ENCODE measurements around the gene SLC48A1.

The SLC48A1 gene

GRCh38 chr12:47753021-47754001 lies 19.7 kb upstream of the SLC48A1 start:
- no peaks in the 10 kb centered on the region for H3K36me3 ChIP-seq (ENCODE audit: insufficient read depth, low read depth, low read length)
- H3K27ac ChIP-seq (ENCODE audit: low read length): no peak overlapping the region
- no peaks in the 10 kb centered on the region for H3K9me3 ChIP-seq (ENCODE audit: insufficient read depth, low read depth, low read length)
- no peak overlapping the region for H3K4me3 ChIP-seq (ENCODE audit: low read length)
- H3K4me1 ChIP-seq (ENCODE audit: insufficient read depth, low read length): peaks cover 28% of the 10 kb centered on the region
- peak overlapping the region; percentile 32; the same call in 1 of the 2 replicates for H3K9ac ChIP-seq (ENCODE audit: low read depth, low read length)
- H3K27me3 ChIP-seq (ENCODE audit: insufficient read depth, low read length): 0 out of 2 replicates have a peak, but pooled peaks cover 11% of the 10 kb centered on the region

- no peaks in the 10 kb centered on the region for H3K9me3 ChIP-seq (ENCODE audit: insufficient read depth, low read depth, low read length)
- no peak overlapping the region for H3K27ac ChIP-seq (ENCODE audit: low read length)
- H3K4me1 ChIP-seq (ENCODE audit: insufficient read depth, low read length): peaks cover 30% of the 10 kb centered on the region
- 0 out of 2 replicates have a peak, but pooled peaks cover 11% of the 10 kb centered on the region for H3K27me3 ChIP-seq (ENCODE audit: insufficient read depth, low read length)
- peak overlapping the region; percentile 32; the same call in 1 of the 2 replicates for H3K9ac ChIP-seq (ENCODE audit: low read depth, low read length)
- no peaks in the 10 kb centered on the region for H3K36me3 ChIP-seq (ENCODE audit: insufficient read depth, low read depth, low read length)
- no peak overlapping the region for H3K4me3 ChIP-seq (ENCODE audit: low read length)
Observed at GRCh38 chr12:47754126-47754525, 18.9 kb upstream of the SLC48A1 start.

GRCh38 chr12:47754881-47755280 lies 18.2 kb upstream of the SLC48A1 start:
- Histone ChIP-seq H3K4me3 (ENCODE audit: low read length) (no peak overlapping the region), H3K9me3 (ENCODE audit: insufficient read depth, low read depth, low read length) (no peaks in the 10 kb centered on the region), H3K9ac (ENCODE audit: low read depth, low read length) (no peak overlapping the region), H3K27ac (ENCODE audit: low read length) (no peak overlapping the region), H3K4me1 (ENCODE audit: insufficient read depth, low read length) (peaks cover 30% of the 10 kb centered on the region), H3K27me3 (ENCODE audit: insufficient read depth, low read length) (peaks cover 16% of the 10 kb centered on the region; the same call in 1 of the 2 replicates), H3K36me3 (ENCODE audit: insufficient read depth, low read depth, low read length) (no peaks in the 10 kb centered on the region)

GRCh38 chr12:47755655-47756562 lies 17.1 kb upstream of the SLC48A1 start:
- H3K9me3 ChIP-seq (ENCODE audit: insufficient read depth, low read depth, low read length): no peaks in the 10 kb centered on the region
- H3K27ac ChIP-seq (ENCODE audit: low read length): no peak overlapping the region
- H3K27me3 ChIP-seq (ENCODE audit: insufficient read depth, low read length): peaks cover 22% of the 10 kb centered on the region; the same call in 1 of the 2 replicates
- H3K9ac ChIP-seq (ENCODE audit: low read depth, low read length): no peak overlapping the region
- peaks cover 30% of the 10 kb centered on the region for H3K4me1 ChIP-seq (ENCODE audit: insufficient read depth, low read length)
- H3K4me3 ChIP-seq (ENCODE audit: low read length): no peak overlapping the region
- no peaks in the 10 kb centered on the region for H3K36me3 ChIP-seq (ENCODE audit: insufficient read depth, low read depth, low read length)

- no peak overlapping the region for H3K9ac ChIP-seq (ENCODE audit: low read depth, low read length)
- no peaks in the 10 kb centered on the region for H3K9me3 ChIP-seq (ENCODE audit: insufficient read depth, low read depth, low read length)
- peaks cover 22% of the 10 kb centered on the region; the same call in 1 of the 2 replicates for H3K27me3 ChIP-seq (ENCODE audit: insufficient read depth, low read length)
- H3K4me1 ChIP-seq (ENCODE audit: insufficient read depth, low read length): peaks cover 30% of the 10 kb centered on the region
- no peak overlapping the region for H3K27ac ChIP-seq (ENCODE audit: low read length)
- no peaks in the 10 kb centered on the region for H3K36me3 ChIP-seq (ENCODE audit: insufficient read depth, low read depth, low read length)
- no peak overlapping the region; the same call in 1 of the 2 replicates for H3K4me3 ChIP-seq (ENCODE audit: low read length)
Observed at GRCh38 chr12:47757364-47757839, 15.6 kb upstream of the SLC48A1 start.

- H3K4me1 ChIP-seq (ENCODE audit: insufficient read depth, low read length): peaks cover 27% of the 10 kb centered on the region
Observed at GRCh38 chr12:47757840-47758583, 15.0 kb upstream of the SLC48A1 start.

GRCh38 chr12:47758584-47758833 lies 14.5 kb upstream of the SLC48A1 start:
- Histone ChIP-seq H3K4me1 (ENCODE audit: insufficient read depth, low read length) (peaks cover 24% of the 10 kb centered on the region), H3K4me3 (ENCODE audit: low read length) (peak overlapping the region; percentile 68; the same call in 1 of the 2 replicates), H3K27ac (ENCODE audit: low read length) (no peak overlapping the region), H3K9ac (ENCODE audit: low read depth, low read length) (peak overlapping the region; percentile 45; the same call in 1 of the 2 replicates), H3K9me3 (ENCODE audit: insufficient read depth, low read depth, low read length) (no peaks in the 10 kb centered on the region), H3K27me3 (ENCODE audit: insufficient read depth, low read length) (peaks cover 22% of the 10 kb centered on the region; the same call in 1 of the 2 replicates), H3K36me3 (ENCODE audit: insufficient read depth, low read depth, low read length) (no peaks in the 10 kb centered on the region)

More at GRCh38 chr12:47757840-47758583, 15.0 kb upstream of the SLC48A1 start:
- Histone ChIP-seq H3K36me3 (ENCODE audit: insufficient read depth, low read depth, low read length) (no peaks in the 10 kb centered on the region), H3K27ac (ENCODE audit: low read length) (no peak overlapping the region), H3K27me3 (ENCODE audit: insufficient read depth, low read length) (peaks cover 22% of the 10 kb centered on the region; the same call in 1 of the 2 replicates), H3K4me3 (ENCODE audit: low read length) (peak overlapping the region; percentile 68; the same call in 1 of the 2 replicates), H3K9me3 (ENCODE audit: insufficient read depth, low read depth, low read length) (no peaks in the 10 kb centered on the region), H3K9ac (ENCODE audit: low read depth, low read length) (peak overlapping the region; percentile 45; the same call in 1 of the 2 replicates)

- Histone ChIP-seq H3K4me3 (ENCODE audit: low read length) (peak within 1 kb of the TSS; percentile 68), H3K4me1 (ENCODE audit: insufficient read depth, low read length) (peaks cover 20% of the 10 kb centered on the region), H3K36me3 (ENCODE audit: insufficient read depth, low read depth, low read length) (no peaks in the 10 kb centered on the region), H3K27ac (ENCODE audit: low read length) (no peak within 1 kb of the TSS), H3K9ac (ENCODE audit: low read depth, low read length) (peak within 1 kb of the TSS; percentile 64; the same call in 1 of the 2 replicates), H3K9me3 (ENCODE audit: insufficient read depth, low read depth, low read length) (no peaks in the 10 kb centered on the region), H3K27me3 (ENCODE audit: insufficient read depth, low read length) (peaks cover 22% of the 10 kb centered on the region; the same call in 1 of the 2 replicates)
Observed at GRCh38 chr12:47758834-47759690, 14.0 kb upstream of the SLC48A1 start, which contains the start of gene RAPGEF3. Gene RAPGEF3, minus strand, starts transcription at chr12:47758880. Its CDS starts 324 bp downstream, at chr12:47758556.

GRCh38 chr12:47762850-47763465 lies 10.1 kb upstream of the SLC48A1 start:
- Histone ChIP-seq H3K9ac (ENCODE audit: low read depth, low read length) (no peak overlapping the region), H3K4me1 (ENCODE audit: insufficient read depth, low read length) (peaks cover 10% of the 10 kb centered on the region), H3K27me3 (ENCODE audit: insufficient read depth, low read length) (peaks cover 11% of the 10 kb centered on the region; the same call in 1 of the 2 replicates), H3K9me3 (ENCODE audit: insufficient read depth, low read depth, low read length) (no peaks in the 10 kb centered on the region), H3K27ac (ENCODE audit: low read length) (no peak overlapping the region), H3K36me3 (ENCODE audit: insufficient read depth, low read depth, low read length) (no peaks in the 10 kb centered on the region), H3K4me3 (ENCODE audit: low read length) (no peak overlapping the region)

All from iPS-20b (cell line).